Right atrium auricular region (tissue), 2 donors: Measurements from ENCODE around the gene CUEDC1. TPM values are rescaled to one million over a fixed set of nuclear protein-coding genes. Genes with fewer than 3 reads are reported as not detected.

ENCODE experiments used
- DNase-seq: peaks from one replicate; pipeline ENCODE4 v3.0.0-alpha.2; 2019; ENCODE audit warnings: low spot score
- H3K27ac ChIP-seq, 2 donors: fragments of 200-600 bp; sonication (generic); 1 replicate in 1 of 2; 2 replicates in 1 of 2; pipeline ENCODE4 v1.5.1; 2016 to 2019
- H3K27me3 ChIP-seq, 2 donors: fragments of 200-600 bp; sonication (generic); one replicate each; pipeline versions ENCODE4 v1.5.1 to v1.6.0; 2017 to 2019
- H3K36me3 ChIP-seq: fragments of 200-600 bp; sonication (generic); one replicate; pipeline ENCODE4 v1.5.1; 2016
- H3K4me1 ChIP-seq, 2 donors: fragments of 200-600 bp; sonication (generic); one replicate each; pipeline versions ENCODE4 v1.5.1 to v1.6.0; 2017 to 2019
- H3K4me3 ChIP-seq, 2 donors: fragments of 200-600 bp; sonication (generic); 1 replicate in 1 of 2; 2 replicates in 1 of 2; pipeline ENCODE4 v1.5.1; 2017 to 2019; ENCODE audit warnings: mild to moderate bottlenecking in 1 of 2, moderate library complexity in 1 of 2
- H3K9me3 ChIP-seq, 2 donors: fragments of 200-600 bp; sonication (generic); one replicate each; pipeline ENCODE4 v1.5.1; 2019
- total RNA-seq, 2 donors: library from RNA; depleted of rRNA; stranded (reverse); fragments of >200 nt; gene quantifications; one replicate each; pipeline ENCODE4 v1.1.0, GENCODE V29; 2016
- TF ChIP-seq, protein P1 (sequence below), 2 donors: fragments of 200-600 bp; sonication (generic); IDR thresholded peaks; one replicate each; pipeline ENCODE4 v1.5.1; 2019; ENCODE audit warnings: antibody characterized with exemption in 2 of 2

Gene CUEDC1
- total RNA-seq, 2 donors from 2014 or later = 32.5 to 33.3 TPM

- DNase-seq = no peak
- peaks cover 0 to 95% of the 10 kb centered on the region in 2 donors for H3K4me1 ChIP-seq
- H3K4me3 ChIP-seq = no peak overlapping the region
- no peaks in the 10 kb centered on the region for H3K36me3 ChIP-seq
- peak overlapping the region; percentile 94 to 99 for H3K27ac ChIP-seq
- H3K27me3 ChIP-seq = no peaks in the 10 kb centered on the region
- TF ChIP-seq, protein P1, sequence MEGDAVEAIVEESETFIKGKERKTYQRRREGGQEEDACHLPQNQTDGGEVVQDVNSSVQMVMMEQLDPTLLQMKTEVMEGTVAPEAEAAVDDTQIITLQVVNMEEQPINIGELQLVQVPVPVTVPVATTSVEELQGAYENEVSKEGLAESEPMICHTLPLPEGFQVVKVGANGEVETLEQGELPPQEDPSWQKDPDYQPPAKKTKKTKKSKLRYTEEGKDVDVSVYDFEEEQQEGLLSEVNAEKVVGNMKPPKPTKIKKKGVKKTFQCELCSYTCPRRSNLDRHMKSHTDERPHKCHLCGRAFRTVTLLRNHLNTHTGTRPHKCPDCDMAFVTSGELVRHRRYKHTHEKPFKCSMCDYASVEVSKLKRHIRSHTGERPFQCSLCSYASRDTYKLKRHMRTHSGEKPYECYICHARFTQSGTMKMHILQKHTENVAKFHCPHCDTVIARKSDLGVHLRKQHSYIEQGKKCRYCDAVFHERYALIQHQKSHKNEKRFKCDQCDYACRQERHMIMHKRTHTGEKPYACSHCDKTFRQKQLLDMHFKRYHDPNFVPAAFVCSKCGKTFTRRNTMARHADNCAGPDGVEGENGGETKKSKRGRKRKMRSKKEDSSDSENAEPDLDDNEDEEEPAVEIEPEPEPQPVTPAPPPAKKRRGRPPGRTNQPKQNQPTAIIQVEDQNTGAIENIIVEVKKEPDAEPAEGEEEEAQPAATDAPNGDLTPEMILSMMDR (IDR thresholded peaks at IDR 0.05) = no peak
- no peaks in the 10 kb centered on the region for H3K9me3 ChIP-seq
Measured at GRCh38 chr17:57949649-57950048, 5.6 kb downstream of the CUEDC1 start.

GRCh38 chr17:57948555-57949420, 6.4 kb downstream of the CUEDC1 start:
- TF ChIP-seq, protein P1 (IDR thresholded peaks at IDR 0.05) = no peak
- no peak for DNase-seq
- Histone ChIP-seq H3K4me3 (no peak overlapping the region), H3K4me1 (peaks cover 0 to 94% of the 10 kb centered on the region in 2 donors), H3K36me3 (no peaks in the 10 kb centered on the region), H3K9me3 (no peaks in the 10 kb centered on the region), H3K27ac (peak overlapping the region; percentile 94 to 99), H3K27me3 (no peaks in the 10 kb centered on the region)

DNA sequence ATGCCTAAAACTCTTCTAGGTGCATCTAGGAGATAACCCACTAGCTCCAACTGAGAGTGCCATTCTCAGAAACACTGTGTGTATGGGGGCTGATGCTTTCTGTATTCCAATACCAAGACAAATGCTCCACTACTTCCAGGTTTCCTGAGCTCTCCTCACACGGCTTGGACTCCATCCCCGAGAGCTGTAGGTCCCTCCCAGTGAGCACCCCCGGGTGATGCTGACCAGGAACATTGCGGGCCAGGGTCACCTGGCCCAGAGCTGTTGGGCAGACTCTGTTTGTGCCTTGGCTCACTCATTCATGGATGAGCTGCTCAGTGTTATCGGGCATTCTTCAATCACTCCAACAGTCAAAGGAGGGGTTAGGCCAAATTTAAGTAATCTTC, 7.0 kb downstream of the CUEDC1 start:
- H3K27me3 ChIP-seq = no peaks in the 10 kb centered on the region
- H3K27ac ChIP-seq = peak overlapping the region; percentile 94 to 99
- no peaks in the 10 kb centered on the region for H3K36me3 ChIP-seq
- H3K4me1 ChIP-seq = peaks cover 0 to 94% of the 10 kb centered on the region in 2 donors
- TF ChIP-seq, protein P1 (IDR thresholded peaks at IDR 0.05) = no peak
- H3K9me3 ChIP-seq = no peaks in the 10 kb centered on the region
- H3K4me3 ChIP-seq = no peak overlapping the region
- no peak for DNase-seq

GRCh38 chr17:57947369-57947768, 7.8 kb downstream of the CUEDC1 start:
- Histone ChIP-seq H3K4me3 (peak overlapping the region in 1 of 2 donors; percentile 46), H3K27ac (peak overlapping the region; percentile 94 to 99), H3K27me3 (no peaks in the 10 kb centered on the region), H3K4me1 (peaks cover 0 to 94% of the 10 kb centered on the region in 2 donors), H3K9me3 (no peaks in the 10 kb centered on the region), H3K36me3 (no peaks in the 10 kb centered on the region)
- TF ChIP-seq, protein P1 (IDR thresholded peaks at IDR 0.05) = no peak
- DNase-seq = no peak

DNA sequence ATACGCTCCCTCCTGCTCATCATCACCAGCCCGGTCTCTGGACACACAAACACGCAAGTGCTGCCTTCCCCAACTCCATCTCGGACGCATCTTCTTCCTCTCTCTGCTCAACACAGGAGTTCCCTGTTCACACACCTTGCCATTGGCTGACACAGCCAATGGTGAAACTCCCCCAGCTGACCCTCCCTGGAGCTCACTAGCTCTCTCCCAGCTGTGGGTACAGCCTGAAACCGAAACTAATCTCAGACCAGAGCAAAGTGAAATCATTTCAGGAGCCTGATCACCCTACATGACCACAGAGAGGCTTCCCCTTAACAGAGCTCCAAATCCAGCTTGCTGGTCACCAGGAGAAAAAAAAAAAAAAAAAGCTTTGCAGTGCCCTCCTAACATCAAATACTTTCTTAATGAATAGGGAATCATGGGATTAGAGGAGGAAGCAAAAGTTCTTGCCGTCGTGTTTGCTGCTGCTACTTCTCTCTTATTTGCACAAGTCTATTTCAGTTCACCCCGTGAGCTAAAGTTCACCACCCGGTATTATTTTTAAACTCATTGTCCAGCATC, 8.3 kb downstream of the CUEDC1 start:
- Histone ChIP-seq H3K36me3 (no peaks in the 10 kb centered on the region), H3K4me3 (peak overlapping the region; percentile 27 to 46), H3K27ac (peak overlapping the region; percentile 94 to 99), H3K27me3 (no peaks in the 10 kb centered on the region), H3K4me1 (peaks cover 0 to 94% of the 10 kb centered on the region in 2 donors), H3K9me3 (no peaks in the 10 kb centered on the region)
- DNase-seq = no peak
- TF ChIP-seq, protein P1 (IDR thresholded peaks at IDR 0.05) = no peak
